CD4-positive, alpha-beta T cell treated with Interferon gamma for 1 hour (primary cell): ENCODE results near the gene PDLIM5.
"Not testable (repeated sequence)": the region's sequence is repeated elsewhere in the genome, so short reads cannot be mapped to it uniquely, and the experiment has no call there.

ENCODE experiments used
- DNase-seq: peaks from one replicate; pipeline ENCODE4 v3.0.0-alpha.2; 2020

The PDLIM5 gene

DNA sequence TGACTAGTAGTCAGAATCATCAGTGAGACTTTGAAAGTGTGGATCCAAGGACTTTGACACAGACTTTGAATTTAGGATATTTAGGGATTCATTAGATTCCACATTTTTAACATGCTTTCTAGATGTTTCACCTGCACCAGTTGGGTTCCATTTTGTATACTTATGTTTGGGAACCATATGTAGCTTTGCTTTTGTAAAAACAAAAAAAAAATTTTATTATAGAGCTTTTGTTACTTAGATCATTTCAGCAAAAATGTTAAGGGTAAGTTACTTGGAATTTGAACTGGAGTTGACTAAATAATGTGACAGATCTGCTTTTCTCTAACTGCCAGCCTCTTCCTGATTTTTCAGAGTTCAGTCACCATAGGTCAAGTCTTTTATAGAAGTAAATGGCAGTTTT lies 14.6 kb downstream of the PDLIM5 start:
- no peak for DNase-seq

DNA sequence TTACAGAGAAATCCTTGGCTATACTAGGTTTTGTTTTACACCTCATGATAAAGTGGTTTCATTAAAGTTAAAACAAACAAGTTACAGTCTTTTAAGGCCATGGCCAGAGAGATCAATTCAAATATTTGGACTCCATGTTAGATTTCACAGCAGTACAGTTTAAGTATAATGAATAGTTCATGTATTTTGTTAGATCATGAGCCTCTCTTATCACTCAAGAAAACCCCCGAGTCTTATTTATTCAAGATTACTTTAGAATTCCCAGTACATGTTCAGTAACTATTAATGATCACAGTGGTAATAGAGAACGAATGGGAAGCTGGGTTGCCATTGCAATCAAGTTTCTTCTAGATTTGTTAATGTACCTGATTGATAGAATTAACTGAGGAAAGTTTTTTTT lies 15.2 kb downstream of the PDLIM5 start:
- DNase-seq, result no peak

DNA sequence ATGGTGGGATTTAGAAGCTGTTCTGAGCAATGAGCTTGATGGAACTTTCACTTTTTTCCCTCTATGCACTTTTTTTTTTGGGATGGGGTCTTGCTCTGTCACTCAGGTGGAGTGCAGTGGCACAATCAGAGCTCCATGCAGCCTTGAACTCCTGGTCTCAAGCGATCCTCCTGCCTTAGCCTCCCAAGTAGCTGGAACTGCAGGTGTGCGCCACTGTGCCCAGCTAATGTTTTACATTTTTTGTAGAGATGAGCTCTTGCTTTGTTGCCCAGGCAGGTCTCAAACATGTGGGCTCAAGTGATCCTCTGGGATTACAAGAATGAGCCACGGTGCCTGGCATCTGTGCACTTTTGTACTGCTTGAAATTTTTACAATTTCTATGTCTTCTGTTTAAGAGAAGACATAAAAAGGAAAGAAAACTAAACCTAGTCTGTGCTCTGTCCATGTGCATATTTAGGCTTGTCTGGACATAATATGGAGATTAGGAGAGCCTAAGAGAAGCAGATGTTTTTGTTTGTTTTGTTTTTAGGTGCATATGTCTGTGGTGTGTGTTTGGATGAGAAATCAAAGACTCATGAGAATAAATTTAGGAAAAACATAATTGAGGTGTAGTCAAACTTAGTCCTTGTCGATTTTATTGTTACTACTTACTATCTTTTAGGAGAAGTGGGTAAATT lies 16.5 kb downstream of the PDLIM5 start:
- DNase-seq, result no peak

DNA sequence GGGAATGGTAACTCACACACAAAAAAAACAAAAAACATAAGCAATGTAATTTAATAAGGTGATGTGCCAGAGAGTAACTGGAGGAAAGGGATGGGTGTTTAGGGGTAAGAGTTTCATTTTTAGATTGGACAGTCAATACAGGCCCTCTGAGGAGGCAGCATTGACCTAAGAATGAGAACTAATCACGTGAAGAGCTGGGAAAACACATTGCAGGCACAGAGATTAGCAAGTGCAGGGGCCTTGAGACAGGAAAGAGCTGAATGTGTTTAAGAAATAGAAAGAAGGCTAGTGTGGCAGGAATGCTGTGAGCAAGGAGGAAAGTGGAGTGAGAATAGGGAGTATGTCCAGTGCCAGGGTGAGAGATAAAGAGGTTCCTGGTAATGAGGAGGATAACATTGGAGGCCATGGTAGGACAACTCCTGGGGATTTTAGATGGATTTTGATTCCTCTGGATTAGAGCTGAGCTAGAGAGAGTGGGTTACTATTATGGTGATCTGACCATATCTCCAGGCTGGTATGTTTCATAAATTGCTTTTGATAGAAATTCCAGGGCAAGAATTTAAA lies 17.6 kb downstream of the PDLIM5 start:
- DNase-seq, result no peak

DNA sequence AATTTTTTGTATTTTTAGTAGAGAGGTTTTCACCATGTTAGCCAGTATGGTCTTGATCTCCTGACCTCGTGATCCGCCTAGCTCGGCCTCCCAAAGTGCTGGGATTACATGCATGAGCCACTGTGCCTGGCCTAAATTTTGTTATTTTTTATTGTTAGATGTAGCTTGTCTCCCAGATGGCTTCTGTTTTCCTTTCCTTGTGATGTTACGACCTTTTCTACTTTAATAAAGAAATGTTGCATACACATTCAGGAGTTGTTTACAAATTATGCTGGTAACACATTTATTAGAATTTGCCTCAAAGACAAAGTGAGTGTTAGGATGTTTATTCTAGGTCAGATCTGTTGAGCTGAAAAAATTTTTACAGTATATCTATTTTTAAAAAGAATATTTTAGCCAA lies 18.4 kb downstream of the PDLIM5 start:
- no peak for DNase-seq

DNA sequence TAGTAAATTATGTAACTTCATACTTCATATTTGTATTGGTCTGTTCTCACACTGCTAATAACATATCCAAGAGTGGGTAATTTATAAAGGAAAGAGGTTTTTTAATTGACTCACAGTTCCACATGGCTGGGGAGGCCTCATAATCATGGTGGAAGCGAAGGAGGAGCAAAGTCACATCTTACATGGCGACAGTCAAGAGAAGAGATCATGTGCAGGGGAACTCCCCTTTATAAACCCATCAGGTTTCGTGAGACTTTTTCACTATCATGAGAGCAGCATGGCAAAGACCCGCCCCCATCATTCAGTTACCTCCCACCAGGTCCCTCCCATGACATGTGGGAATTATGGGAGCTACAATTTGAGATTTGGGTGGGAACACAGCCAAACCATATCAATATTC lies 19.0 kb downstream of the PDLIM5 start:
- not testable (repeated sequence) for DNase-seq

DNA sequence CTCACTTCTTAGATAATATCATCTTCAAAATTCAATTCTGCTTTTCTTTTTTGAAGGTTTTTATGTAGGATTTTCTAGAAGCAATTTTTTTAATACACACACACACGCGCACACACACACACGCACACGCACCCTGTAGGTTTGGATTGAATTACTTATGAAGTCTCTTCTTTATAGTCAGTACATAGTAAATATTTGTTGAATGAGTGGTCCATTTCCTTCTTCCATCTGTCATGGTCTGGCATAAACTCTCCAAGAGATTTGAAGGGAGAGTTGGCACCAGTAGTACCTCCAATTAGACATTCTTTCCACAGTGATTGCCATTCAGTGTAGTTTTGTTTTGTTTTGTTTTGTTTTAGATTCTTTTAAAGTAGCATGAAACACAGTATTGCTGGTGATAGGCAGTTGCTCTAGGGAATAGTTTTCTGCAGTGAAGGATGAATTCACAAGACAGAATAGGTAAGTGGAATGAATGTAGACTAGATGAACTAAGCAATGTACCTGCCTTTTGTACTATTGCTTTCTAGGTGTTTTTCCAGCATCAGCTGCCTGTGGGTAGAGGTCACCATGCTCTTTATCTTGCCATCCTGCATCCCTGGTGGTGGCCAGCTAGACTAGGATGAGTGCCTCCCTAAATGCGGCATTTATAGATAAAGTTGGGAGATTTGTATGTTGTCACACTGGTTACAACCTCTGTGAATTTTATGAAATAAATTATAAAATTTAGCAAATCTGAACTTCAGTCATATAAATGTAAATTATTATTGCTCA lies 20.5 kb downstream of the PDLIM5 start:
- no peak for DNase-seq

DNA sequence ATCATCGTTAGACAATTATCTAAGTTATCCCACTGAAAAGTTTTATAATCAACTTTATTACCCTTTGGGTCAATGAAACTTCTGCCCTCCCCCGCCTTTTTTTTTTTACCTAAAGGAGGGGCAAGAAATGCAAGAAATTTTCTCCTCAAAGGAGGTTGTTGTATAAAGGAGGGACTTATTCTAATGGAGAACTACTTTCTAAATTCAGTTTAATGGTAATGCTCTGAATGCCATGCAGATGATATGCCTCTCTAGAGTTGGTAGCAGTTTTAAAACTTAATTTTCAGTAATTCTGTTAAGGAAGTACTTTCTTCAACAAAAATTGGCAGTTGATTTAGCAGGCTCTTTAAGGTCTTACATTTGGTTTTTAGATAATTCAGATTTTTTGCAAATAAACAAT lies 23.3 kb downstream of the PDLIM5 start:
- DNase-seq, result no peak

DNA sequence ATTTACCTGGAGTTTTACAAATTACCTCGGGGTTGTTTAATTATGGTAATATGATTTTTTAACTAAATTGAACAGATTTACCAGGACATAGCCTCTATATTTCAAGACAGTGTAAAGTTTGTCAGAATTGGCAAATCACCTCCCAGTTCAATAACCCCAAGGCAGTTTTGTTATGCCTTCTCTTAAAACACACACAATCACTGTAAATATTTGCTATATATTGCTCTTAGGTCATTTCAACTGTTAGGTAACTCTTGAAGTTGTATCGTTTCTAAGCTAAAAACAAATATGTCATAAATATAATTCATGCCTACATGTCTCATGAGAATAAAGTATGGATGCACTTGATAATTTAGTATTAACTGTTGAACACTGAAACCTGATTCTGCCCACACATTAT lies 24.1 kb downstream of the PDLIM5 start:
- DNase-seq, result no peak

DNA sequence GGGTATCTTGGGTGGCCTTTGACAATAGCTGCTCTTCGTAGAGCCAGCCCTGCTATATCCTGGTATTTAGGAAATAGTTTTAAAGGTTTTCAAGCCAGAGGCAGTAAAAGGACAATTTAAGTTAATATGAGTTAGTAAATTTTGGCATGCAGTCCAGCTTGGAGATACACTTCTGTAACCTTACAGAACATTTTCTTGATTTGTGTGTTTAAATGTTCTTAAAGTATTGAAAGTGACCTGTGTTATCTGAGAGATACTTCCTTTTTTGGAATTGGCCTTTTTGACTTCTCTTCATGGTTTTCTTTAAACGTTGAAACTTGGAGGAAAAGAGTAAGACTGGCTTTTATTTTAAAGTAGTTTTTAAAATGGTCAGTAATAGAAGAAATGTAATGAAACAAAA lies 25.5 kb downstream of the PDLIM5 start:
- no peak for DNase-seq

DNA sequence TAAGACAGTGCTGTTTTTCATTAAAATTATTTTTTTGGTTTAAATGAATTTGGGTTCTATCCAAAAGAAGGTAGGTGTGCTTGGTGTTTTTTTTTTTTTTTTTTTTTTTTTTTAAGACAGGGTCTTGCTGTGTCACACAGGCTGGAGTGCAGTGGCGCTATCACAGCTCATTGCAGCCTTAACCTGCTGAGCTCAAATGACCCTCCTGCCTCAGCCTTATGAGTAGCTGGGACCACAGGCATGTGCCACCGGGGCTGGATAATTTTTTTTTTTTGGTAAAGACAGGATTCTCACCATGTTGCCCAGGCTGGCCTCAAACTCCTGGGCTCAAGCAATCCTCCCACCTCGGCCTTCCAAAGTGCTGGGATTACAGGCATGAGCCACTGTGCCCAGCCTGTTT lies 27.1 kb downstream of the PDLIM5 start:
- not testable (repeated sequence) for DNase-seq

DNA sequence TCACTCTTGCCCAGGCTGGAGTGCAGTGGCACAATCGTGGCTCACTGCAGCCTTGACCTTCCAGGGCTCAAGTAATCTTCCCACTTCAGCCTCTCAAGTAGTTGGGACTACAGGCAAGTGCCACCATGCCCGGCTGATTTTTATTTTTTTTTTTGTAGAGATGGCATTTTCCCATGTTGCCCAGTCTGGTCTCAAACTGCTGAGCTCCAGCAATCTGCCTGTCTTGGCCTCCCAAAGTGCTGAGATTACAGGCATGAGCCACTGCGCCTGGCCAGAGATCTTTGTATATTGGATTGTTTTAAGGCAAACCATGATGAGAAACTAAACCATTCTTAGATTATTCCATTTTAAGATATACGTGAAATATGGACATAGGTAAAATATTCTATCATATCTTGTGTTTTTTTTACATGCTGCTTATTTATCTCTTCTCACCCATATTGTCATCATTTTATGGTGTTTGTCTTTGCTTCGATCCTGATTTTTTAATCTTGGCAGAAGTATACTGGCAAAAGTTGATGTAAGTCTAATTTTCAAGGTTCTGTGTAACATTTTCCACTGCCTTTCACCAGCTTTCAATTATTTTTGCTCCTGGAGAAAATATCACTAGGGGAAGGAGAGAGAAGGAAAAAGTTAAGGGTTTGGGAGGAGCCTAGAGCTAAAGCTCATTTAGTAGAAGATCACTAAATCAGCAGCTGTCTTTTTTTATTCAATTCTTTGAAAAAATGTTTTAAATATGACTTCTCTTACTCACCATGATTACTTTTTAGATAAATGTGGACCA lies 27.8 kb downstream of the PDLIM5 start:
- DNase-seq, result no peak

DNA sequence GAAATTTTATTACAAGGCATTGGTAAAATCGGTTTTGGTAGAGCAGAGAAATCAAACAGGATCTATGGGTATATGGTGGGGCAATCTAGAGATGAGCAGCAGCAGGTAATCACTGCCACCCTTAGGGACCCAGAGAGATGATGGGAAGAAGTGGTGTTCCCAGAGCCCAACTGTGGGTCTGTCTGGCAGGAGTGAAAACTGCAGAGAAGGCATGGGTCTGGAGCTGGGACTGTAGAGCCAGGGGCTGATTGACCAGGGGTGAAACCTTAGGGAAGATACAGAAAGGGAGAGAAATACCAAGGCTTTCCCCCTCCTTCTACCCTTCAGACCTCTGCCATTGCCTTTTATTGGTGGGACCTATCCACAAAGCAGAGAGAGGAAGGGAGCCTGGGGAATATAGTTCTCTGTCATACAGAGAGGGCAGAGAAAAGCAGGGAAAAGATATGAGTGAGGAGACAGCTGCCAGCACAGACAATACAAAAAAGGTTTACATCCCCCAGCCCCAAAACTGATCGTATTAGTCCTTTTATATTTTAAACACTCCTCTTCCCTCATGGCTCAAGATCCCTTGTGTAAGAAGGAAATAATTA lies 28.7 kb downstream of the PDLIM5 start:
- DNase-seq, result no peak

DNA sequence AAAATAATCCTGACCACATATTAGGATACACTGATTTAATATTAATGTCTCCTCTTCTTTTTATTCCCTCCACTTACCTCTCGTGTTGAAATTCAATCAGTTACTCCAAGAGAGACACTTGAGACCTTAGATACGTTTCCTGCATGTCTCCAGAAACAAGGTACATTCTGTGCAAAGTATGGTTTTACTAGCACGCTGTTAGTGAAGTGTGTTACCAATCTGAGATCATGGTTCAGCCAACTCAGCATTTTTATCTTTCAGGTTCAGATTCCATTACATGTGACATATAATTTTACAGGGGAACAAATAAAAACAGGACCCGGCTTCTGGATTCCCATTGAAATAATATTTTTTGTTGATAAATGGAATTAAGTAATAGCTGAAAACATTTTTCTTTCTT lies 32.2 kb downstream of the PDLIM5 start:
- no peak for DNase-seq

DNA sequence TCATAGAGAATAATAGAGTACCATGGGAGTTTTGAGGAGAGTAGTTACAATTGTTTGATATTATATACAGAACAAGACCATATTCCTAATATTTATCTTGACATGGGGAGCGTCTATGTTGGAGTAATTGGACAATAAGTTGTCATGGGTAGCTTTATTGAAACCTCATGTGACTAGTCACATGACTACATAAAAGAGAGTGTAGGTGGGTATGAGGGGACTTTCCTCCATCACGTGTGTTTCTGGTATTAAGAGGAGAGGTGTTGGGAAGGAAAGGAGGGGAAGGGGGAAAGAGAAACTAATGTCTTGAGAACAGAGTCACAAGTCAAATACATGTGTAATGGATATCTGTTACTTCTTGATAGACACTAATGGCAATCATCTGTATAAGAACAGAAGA lies 33.1 kb downstream of the PDLIM5 start:
- no peak for DNase-seq

DNA sequence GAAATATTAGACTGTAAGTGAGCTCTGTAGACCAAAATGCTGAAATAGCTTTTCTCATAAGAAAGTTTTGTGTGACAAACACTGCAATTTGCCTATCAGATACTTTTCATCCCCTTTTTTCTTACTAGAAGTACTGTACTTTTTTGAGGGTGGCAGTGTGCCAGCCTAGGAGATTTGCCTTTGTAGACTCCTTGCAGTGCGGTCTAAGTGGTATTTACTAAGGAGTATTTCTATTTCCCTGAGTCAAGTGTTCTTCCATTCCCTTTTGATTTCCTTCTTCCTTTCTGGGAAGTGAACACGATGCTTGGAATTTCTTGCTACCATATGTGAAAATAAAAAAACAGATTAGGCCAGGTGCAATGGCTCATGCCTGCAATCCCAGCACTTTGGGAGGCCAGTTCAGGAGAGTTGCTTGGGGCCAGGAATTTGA lies 34.6 kb downstream of the PDLIM5 start:
- DNase-seq, result no peak

DNA sequence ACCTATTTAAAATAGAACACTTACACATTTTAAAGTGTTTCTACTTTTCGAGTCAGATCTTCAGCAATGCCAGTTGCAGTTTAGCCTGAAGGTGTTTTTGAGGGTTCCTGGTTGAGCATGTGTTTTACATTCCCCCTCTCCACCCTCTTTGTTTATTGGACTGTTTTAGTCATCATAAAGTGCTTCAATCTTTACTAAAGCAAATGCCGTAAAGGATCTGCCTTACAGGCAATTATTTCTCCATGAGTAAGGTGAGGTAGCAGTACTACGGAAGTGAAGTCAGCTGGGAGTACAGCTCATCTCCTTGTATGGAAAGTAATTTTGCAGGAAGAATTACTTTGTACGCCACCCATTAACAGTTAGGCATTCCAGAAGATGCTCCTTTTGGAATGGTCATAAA lies 36.9 kb downstream of the PDLIM5 start:
- DNase-seq, result no peak

DNA sequence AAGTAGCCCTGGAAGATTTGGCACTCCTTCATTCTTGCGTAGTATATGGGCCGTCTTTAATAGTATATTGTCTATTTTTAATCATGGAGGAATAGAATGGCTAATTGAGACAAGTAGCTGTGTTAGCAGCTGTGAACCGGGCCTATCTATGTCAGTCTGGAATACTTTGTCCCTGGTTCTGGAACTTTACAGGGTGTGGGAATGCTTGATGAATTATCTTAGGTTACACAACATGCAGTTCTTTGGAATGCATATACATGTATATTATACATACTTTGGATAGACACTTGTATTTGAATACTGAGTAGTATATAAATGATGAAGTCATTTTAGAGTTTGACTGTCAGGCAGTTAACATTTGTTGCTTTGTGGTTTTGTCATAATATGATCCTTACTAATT lies 37.4 kb downstream of the PDLIM5 start:
- no peak for DNase-seq

DNA sequence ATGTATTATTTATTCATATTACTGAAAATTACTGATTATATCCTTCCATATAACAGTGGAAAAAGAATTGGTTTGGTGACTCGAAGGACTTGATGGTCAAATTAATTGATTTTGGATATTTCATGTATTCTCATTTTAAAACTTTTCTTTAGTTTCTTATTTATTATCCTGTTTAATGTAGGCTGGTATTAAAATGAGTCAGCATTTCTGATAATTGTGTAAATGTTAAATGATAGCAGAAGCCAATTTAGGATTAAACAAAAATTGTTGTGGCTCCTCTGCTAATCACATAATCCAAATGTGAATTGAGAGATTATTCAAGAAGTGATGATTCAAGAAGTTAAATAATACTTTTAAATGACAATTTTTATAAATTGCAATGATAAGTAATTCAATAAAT lies 38.7 kb downstream of the PDLIM5 start:
- no peak for DNase-seq

DNA sequence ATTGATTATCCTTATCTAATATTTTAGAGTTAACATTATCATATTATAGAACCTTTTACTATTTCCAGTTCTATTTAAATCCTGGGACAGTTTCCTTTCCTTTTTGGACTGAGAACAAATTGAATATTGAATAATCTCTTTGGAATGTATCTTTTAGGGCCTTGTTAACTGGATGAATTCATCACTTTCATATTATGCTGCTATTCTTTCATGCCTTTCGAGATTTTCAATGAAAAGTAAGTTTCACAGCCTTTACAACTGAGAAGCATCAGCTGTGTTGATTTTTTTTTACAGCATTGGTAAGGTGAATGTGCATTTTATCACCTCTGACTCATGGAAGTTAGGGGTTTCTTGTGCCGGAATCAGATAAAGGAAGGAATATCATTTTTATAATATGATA lies 39.6 kb downstream of the PDLIM5 start:
- DNase-seq, result no peak

DNA sequence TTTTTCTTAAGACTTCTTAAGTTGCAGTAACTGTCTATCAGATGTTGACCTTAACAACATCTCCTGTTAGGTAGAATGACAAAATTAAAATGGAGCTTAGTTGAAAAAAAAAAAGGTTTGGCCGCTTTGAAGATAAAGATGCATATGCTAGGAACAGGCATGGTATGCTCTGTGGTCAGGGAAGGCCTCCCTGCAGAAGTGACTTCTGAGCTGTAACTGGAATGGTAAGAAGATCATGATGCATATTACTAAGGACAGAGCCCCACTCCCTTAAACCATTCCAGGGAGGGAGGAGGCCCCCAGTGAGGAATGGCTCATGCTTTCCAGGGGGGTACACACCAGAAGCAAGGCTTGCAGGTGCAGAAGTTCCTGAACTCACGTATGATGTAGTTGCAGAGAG lies 43.7 kb downstream of the PDLIM5 start:
- no peak for DNase-seq

DNA sequence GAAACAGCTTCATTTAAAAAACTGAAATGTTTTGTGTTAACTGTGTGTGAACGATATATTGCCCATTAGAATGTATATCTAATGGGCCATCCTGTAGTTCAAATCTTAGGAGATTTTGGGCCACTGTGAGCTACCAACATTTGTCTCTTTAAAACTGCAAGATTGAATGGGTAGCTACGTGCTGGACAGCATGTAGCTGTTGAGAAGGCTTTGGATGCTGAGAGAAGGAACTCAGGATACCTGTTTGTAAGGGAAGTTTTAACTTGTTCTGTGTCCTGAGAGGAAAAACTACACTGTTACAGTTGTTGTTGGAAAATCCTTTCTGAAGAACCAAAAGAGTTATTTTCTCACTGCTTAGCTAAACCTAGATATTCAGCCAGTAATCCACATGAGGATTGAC lies 45.9 kb downstream of the PDLIM5 start:
- DNase-seq, result no peak

DNA sequence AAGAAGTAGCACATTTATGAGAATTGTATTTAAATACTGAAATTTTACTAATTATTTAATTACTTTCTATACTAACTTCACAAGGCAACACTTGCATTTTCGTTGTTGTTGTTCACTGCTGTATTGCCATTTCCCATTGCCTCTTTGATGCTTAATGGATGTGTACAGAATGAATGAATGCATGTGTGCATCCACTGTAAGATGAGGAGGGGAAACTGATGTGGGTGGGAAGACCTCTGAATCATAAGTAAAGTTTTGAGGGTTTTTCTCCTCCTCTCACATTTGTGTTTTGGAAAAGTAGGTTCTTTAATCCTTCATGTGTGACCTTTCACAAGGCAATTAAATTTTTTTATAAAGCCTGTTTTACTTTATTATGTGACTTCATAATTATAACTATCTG lies 46.8 kb downstream of the PDLIM5 start:
- no peak for DNase-seq
